ENCODE results near the gene SMAD2. TPM values are rescaled to one million over a fixed set of nuclear protein-coding genes. Genes with fewer than 3 reads are reported as not detected.

The SMAD2 gene
- total RNA-seq, 4 donors from 2014 or later = 91.1 to 157 (median 129) TPM

GRCh38 chr18:47906408-47906807, 24.1 kb downstream of the SMAD2 start:
- WGBS, 2 donors = 97 to 99% methylated on average over 3 of the region's 3 CpGs
- DNase-seq = no peak
- no peak for TF ChIP-seq CTCF (IDR thresholded peaks at IDR 0.05)
- Histone ChIP-seq H3K4me1 (peaks cover 0 to 8% of the 10 kb centered on the region in 2 donors), H3K9me3 (no peaks in the 10 kb centered on the region), H3K27ac (no peak overlapping the region), H3K27me3 (no peaks in the 10 kb centered on the region), H3K4me3 (replicated peaks in 1 of 3) (no peak overlapping the region), H3K36me3 (no peaks in the 10 kb centered on the region)
- intact Hi-C loops (cut with DNase I) = no loop called here

GRCh38 chr18:47903809-47904208, 26.6 kb downstream of the SMAD2 start:
- no peak for DNase-seq
- Histone ChIP-seq H3K9me3 (no peaks in the 10 kb centered on the region), H3K36me3 (no peaks in the 10 kb centered on the region), H3K4me3 (replicated peaks in 1 of 3) (no peak overlapping the region), H3K27me3 (no peaks in the 10 kb centered on the region), H3K27ac (no peak overlapping the region), H3K4me1 (peaks cover 2 to 4% of the 10 kb centered on the region in 2 donors)
- TF ChIP-seq CTCF (IDR thresholded peaks at IDR 0.05) = no peak
- intact Hi-C loops (cut with DNase I) = no loop called here
- 96 to 98% methylated on average over 2 of the region's 2 CpGs for WGBS, 2 donors

- WGBS, 2 donors = 70 to 71% methylated on average over 7 of the region's 7 CpGs
These were observed 28.7 kb downstream of the SMAD2 start for GRCh38 chr18:47901624-47902362.

GRCh38 chr18:47899107-47899840, 31.2 kb downstream of the SMAD2 start:
- peaks cover 5 to 6% of the 10 kb centered on the region in 2 donors for H3K4me1 ChIP-seq
- TF ChIP-seq POLR2A (IDR thresholded peaks at IDR 0.05) (no peak), CTCF (IDR thresholded peaks at IDR 0.05) (no peak)
- DNase-seq = no peak
- 84 to 86% methylated on average over 5 of the region's 5 CpGs for WGBS, 2 donors
- H3K9me3 ChIP-seq = no peaks in the 10 kb centered on the region
- intact Hi-C loops (cut with DNase I) = no loop called here
- no peak overlapping the region for H3K27ac ChIP-seq
- H3K36me3 ChIP-seq = peaks cover 0 to 4% of the 10 kb centered on the region in 2 donors
- H3K4me3 ChIP-seq (replicated peaks in 1 of 3) = no peak overlapping the region
- H3K27me3 ChIP-seq = no peaks in the 10 kb centered on the region

More at GRCh38 chr18:47901624-47902362, 28.7 kb downstream of the SMAD2 start:
- H3K27me3 ChIP-seq = no peaks in the 10 kb centered on the region
- H3K9me3 ChIP-seq = no peaks in the 10 kb centered on the region
- H3K36me3 ChIP-seq = no peaks in the 10 kb centered on the region
- TF ChIP-seq POLR2A (IDR thresholded peaks at IDR 0.05) (no peak), CTCF (IDR thresholded peaks at IDR 0.05) (no peak)
- no peak overlapping the region for H3K27ac ChIP-seq
- no peak for DNase-seq
- H3K4me1 ChIP-seq = peaks cover 4 to 6% of the 10 kb centered on the region in 2 donors
- intact Hi-C loops (cut with DNase I) = no loop called here
- no peak overlapping the region for H3K4me3 ChIP-seq (replicated peaks in 1 of 3)

- no peak overlapping the region for H3K4me3 ChIP-seq (replicated peaks in 1 of 3)
- 69 to 74% methylated on average over 2 of the region's 2 CpGs for WGBS, 2 donors
- intact Hi-C loops (cut with DNase I) = no loop called here
- no peaks in the 10 kb centered on the region for H3K9me3 ChIP-seq
- H3K27me3 ChIP-seq = no peaks in the 10 kb centered on the region
- H3K36me3 ChIP-seq = peaks cover 0 to 4% of the 10 kb centered on the region in 2 donors
- no peak for DNase-seq
- peaks cover 6 to 8% of the 10 kb centered on the region in 2 donors for H3K4me1 ChIP-seq
- H3K27ac ChIP-seq = no peak overlapping the region
- TF ChIP-seq POLR2A (IDR thresholded peaks at IDR 0.05) = no peak
- TF ChIP-seq CTCF (IDR thresholded peaks at IDR 0.05) = no peak
These were observed 31.8 kb downstream of the SMAD2 start for GRCh38 chr18:47898696-47899095.

All from thyroid gland (tissue), 4 donors.